Nephron progenitor cell (in vitro differentiated cells): Measurements from ENCODE around the gene TMEM108.

Source experiments
- DNase-seq: peaks from one replicate; pipeline ENCODE4 v3.0.0; 2021
- H3K27ac Mint-ChIP-seq: 2 replicates; pipeline ENCODE4 v1.8.0; 2021; ENCODE audit warnings: mild to moderate bottlenecking, moderate library complexity, mixed read lengths
- H3K27me3 Mint-ChIP-seq: 2 replicates; pipeline ENCODE4 v1.8.0; 2021; ENCODE audit warnings: mild to moderate bottlenecking, low read depth, mixed read lengths; ENCODE audit not compliant: poor library complexity
- H3K36me3 Mint-ChIP-seq: 2 replicates; pipeline ENCODE4 v1.8.0; 2021; ENCODE audit warnings: low read depth, mixed read lengths
- H3K4me1 Mint-ChIP-seq: 2 replicates; pipeline ENCODE4 v1.8.0; 2021; ENCODE audit warnings: mixed read lengths
- H3K4me3 Mint-ChIP-seq: 2 replicates; pipeline ENCODE4 v1.8.0; 2021; ENCODE audit warnings: mild to moderate bottlenecking, moderate library complexity, mixed read lengths
- H3K9me3 Mint-ChIP-seq: 2 replicates; pipeline ENCODE4 v1.8.0; 2021; ENCODE audit warnings: mild to moderate bottlenecking, moderate library complexity, mixed read lengths
- TF ChIP-seq, protein P1 (sequence below): fragments of 200-600 bp; sonication (generic); IDR thresholded peaks from 2 replicates; pipeline ENCODE4 v1.5.0; 2021; ENCODE audit warnings: antibody characterized with exemption

Gene TMEM108

DNA sequence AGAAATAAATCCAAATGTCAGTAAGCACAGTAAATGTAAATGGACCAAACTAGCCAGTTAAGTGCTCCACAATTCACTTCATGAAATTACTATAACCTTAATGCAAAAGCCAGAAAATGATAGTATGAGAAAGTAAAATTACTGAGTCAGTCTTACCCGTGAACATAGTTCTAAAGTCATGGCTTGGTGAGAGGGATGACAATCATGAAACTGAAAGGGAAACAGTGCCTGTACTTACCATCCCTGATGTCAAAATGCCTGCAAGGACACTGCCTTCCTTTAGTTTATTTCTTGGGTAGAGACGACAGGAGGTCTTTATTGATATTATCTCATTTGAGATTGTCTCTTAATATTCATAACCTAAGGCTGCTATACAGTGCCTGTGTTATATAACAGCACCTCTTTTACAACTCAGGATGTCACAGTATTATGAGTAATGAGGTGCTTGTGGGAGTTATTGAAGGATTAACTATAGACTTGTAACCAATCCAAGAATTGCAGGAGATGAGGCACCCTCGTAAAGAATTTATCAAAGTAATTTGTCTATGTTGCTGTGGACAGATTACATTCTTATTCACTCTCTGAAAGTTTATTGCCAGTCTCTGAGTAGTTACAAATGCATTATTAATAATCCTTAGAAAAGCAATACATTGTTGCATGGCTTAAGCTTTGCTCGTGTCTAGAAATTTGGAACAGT, 218.7 kb downstream of the TMEM108 start:
- no peaks in the 10 kb centered on the region for H3K4me1 Mint-ChIP-seq
- peaks cover 4% of the 10 kb centered on the region for H3K27me3 Mint-ChIP-seq
- H3K27ac Mint-ChIP-seq: no peak overlapping the region
- H3K36me3 Mint-ChIP-seq: peaks cover 8% of the 10 kb centered on the region
- TF ChIP-seq, protein P1, sequence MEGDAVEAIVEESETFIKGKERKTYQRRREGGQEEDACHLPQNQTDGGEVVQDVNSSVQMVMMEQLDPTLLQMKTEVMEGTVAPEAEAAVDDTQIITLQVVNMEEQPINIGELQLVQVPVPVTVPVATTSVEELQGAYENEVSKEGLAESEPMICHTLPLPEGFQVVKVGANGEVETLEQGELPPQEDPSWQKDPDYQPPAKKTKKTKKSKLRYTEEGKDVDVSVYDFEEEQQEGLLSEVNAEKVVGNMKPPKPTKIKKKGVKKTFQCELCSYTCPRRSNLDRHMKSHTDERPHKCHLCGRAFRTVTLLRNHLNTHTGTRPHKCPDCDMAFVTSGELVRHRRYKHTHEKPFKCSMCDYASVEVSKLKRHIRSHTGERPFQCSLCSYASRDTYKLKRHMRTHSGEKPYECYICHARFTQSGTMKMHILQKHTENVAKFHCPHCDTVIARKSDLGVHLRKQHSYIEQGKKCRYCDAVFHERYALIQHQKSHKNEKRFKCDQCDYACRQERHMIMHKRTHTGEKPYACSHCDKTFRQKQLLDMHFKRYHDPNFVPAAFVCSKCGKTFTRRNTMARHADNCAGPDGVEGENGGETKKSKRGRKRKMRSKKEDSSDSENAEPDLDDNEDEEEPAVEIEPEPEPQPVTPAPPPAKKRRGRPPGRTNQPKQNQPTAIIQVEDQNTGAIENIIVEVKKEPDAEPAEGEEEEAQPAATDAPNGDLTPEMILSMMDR: no peak
- H3K4me3 Mint-ChIP-seq: no peak overlapping the region
- DNase-seq: no peak
- peaks cover 8% of the 10 kb centered on the region for H3K9me3 Mint-ChIP-seq

DNA sequence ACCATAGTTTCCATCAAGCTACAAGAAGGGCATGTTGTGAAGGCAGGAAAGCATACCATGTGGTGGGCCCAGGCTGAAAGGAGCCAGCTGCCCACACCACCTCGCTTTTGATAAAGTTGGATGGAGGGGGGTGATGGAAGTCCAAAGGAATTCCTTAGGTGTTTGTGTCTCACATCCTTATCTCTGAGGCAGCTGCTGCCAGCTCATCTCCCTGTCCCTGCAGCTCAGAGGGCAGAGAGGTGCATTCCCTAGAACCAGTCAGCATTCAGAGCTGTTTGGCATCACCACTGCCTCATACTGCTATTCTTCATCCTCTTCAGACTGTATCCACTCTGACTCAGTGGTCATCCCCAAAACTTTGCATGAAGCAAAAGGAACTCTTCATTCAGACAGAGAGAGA, 220.2 kb downstream of the TMEM108 start:
- Mint-ChIP-seq H3K36me3 (peaks cover 8% of the 10 kb centered on the region), H3K27me3 (peaks cover 5% of the 10 kb centered on the region), H3K4me3 (no peak overlapping the region), H3K27ac (no peak overlapping the region), H3K4me1 (no peaks in the 10 kb centered on the region), H3K9me3 (peaks cover 8% of the 10 kb centered on the region)
- DNase-seq: no peak
- TF ChIP-seq, protein P1: no peak

DNA sequence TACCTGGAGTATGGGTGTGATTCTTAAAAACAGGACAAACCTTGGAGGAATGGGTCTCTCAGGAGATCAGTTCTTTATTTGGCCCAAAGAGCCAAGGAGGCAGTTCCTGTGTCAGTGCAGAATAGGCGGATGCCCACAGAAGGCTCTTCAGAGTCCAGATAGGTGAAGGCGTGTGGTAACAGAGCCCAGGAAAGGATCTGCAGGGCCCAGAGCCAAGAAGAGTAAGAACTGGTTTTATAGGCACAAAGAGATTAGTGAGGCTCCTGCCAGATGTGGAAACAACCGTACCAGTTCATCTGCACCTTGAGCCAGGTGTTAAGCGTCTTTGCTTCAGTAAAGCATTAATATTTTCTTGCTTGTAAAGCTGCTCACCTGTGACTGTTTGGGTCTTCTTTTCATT, 221.6 kb downstream of the TMEM108 start:
- Mint-ChIP-seq H3K27me3 (peaks cover 7% of the 10 kb centered on the region), H3K36me3 (peaks cover 6% of the 10 kb centered on the region), H3K27ac (no peak overlapping the region), H3K4me1 (no peaks in the 10 kb centered on the region), H3K4me3 (no peak overlapping the region), H3K9me3 (peaks cover 7% of the 10 kb centered on the region)
- no peak for DNase-seq
- TF ChIP-seq, protein P1: no peak

DNA sequence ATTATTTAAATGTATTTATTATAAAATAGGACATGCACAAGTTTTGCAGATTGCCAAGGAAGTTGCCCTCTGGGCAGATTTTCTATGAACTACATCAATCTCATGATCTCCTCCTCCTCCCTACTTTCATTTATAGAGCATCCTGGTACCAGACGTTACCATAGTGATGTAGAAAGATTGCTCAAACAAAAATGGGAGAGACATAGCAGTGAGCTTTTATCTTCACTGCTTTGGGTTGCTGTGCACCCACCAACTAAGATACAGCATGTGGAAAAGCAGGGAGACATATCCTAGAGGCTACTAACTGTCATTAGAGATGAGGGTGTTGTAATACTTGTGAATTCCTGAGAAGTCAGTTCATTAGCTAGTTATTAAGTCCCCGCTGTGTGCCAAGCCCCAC, 224.1 kb downstream of the TMEM108 start:
- no peaks in the 10 kb centered on the region for H3K9me3 Mint-ChIP-seq
- no peaks in the 10 kb centered on the region for H3K4me1 Mint-ChIP-seq
- peaks cover 7% of the 10 kb centered on the region for H3K27me3 Mint-ChIP-seq
- H3K4me3 Mint-ChIP-seq: no peak overlapping the region
- TF ChIP-seq, protein P1: no peak
- no peak overlapping the region for H3K27ac Mint-ChIP-seq
- no peak for DNase-seq
- H3K36me3 Mint-ChIP-seq: no peaks in the 10 kb centered on the region

DNA sequence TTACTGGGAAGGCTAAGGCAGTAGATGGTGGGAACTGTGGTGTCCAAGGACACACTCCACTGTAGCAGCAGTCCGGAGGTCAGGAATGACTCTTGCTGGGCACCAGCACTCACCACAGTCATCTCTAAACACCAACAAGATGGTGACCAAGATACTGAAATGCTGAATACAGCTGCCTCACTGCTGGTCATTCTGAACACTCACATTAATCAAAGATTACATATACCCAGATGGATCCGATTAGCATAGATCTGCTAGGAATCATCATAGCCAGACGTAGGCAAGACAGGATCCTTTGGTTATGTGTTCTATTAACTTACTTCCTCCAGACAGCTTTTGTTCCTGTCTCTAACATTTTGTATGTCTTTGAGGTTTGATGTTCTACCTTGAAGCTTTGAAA, 226.7 kb downstream of the TMEM108 start:
- peaks cover 12% of the 10 kb centered on the region for H3K27me3 Mint-ChIP-seq

DNA sequence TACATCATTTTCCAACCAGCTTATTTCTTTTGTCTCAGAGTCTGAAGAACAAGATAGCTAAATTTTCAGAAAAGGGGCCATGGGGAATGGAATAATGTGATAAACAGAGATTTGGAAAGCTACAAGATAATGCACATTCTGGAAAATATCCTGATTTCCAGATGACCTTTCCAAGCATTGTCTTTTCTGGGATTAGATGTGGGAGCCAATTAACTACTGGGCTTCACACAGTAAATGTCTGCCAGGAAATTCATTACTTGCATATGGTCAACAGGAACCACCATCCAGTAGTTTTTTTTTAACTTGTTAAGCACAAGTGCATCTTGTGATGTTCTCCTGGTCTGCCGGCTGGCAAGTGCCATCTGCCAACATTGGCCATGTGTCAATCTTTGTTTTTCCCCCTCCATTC, 230.5 kb downstream of the TMEM108 start:
- no peak overlapping the region for H3K27ac Mint-ChIP-seq
- no peaks in the 10 kb centered on the region for H3K36me3 Mint-ChIP-seq
- H3K4me1 Mint-ChIP-seq: peaks cover 15% of the 10 kb centered on the region
- no peak overlapping the region for H3K4me3 Mint-ChIP-seq
- TF ChIP-seq, protein P1: no peak
- peaks cover 5% of the 10 kb centered on the region for H3K27me3 Mint-ChIP-seq
- DNase-seq: no peak
- H3K9me3 Mint-ChIP-seq: no peaks in the 10 kb centered on the region

More for the DNA sequence above, 226.7 kb downstream of the TMEM108 start:
- Mint-ChIP-seq H3K4me3 (no peak overlapping the region), H3K36me3 (no peaks in the 10 kb centered on the region), H3K27ac (no peak overlapping the region), H3K4me1 (no peaks in the 10 kb centered on the region), H3K9me3 (no peaks in the 10 kb centered on the region)
- DNase-seq: no peak
- TF ChIP-seq, protein P1: no peak
